Measurements from ENCODE around the gene SPATA21. TPM values are rescaled to one million over a fixed set of nuclear protein-coding genes. Genes with fewer than 3 reads are reported as not detected.

The SPATA21 gene
- total and polyA plus RNA-seq, 4 donors: 0.08 to 0.42 TPM; not detected in 2

- Histone ChIP-seq H3K9me3 (ENCODE audit: control insufficient read depth in 4 of 4, low read length in 3 of 4) (no peaks in the 10 kb centered on the region), H3K4me3 (ENCODE audit: low read depth in 1 of 3, low read length in 3 of 3) (no peak overlapping the region), H3K9ac (ENCODE audit: low read depth in 1 of 2, low read length in 2 of 2) (no peak overlapping the region), H3K36me3 (ENCODE audit: control insufficient read depth in 4 of 4, insufficient read depth in 3 of 4, low read depth in 1 of 4, low read length in 3 of 4) (peaks cover 0 to 3% (median under 1%) of the 10 kb centered on the region in 4 donors), H3K4me1 (ENCODE audit: control insufficient read depth in 4 of 4, insufficient read depth in 4 of 4, low read length in 3 of 4) (no peaks in the 10 kb centered on the region), H3K27ac (ENCODE audit: low read depth in 1 of 2, low read length in 2 of 2) (no peak overlapping the region), H3K27me3 (ENCODE audit: control insufficient read depth in 4 of 4, insufficient read depth in 4 of 4, low read length in 3 of 4) (no peaks in the 10 kb centered on the region)
- TF ChIP-seq RAD21 (IDR thresholded peaks at IDR 0.05): no peak
- TF ChIP-seq JUND (IDR thresholded peaks at IDR 0.05): no peak
- no peak for TF ChIP-seq NR2F2 (IDR thresholded peaks at IDR 0.05)
- no peak for TF ChIP-seq GABPA (IDR thresholded peaks at IDR 0.05 in 1 of 2, conservative IDR thresholded peaks at IDR 0.05 in 1 of 2)
- TF ChIP-seq SP1 (IDR thresholded peaks at IDR 0.05): no peak
- no peak for TF ChIP-seq RXRA (IDR thresholded peaks at IDR 0.05)
- no peak for TF ChIP-seq TAF1 (conservative IDR thresholded peaks at IDR 0.05)
- TF ChIP-seq HNF4A (conservative IDR thresholded peaks at IDR 0.05): no peak
- TF ChIP-seq REST (IDR thresholded peaks at IDR 0.05): no peak
- no peak for TF ChIP-seq CTCF (IDR thresholded peaks at IDR 0.05; ENCODE audit: low read depth, low read length, missing input control)
- TF ChIP-seq FOXA2 (IDR thresholded peaks at IDR 0.05): no peak
- TF ChIP-seq MAX (IDR thresholded peaks at IDR 0.05): no peak
- no peak for TF ChIP-seq ZBTB33 (IDR thresholded peaks at IDR 0.05)
- no peak for TF ChIP-seq FOXA1 (IDR thresholded peaks at IDR 0.05)
- no peak for TF ChIP-seq HNF4G (IDR thresholded peaks at IDR 0.05)
- no peak for TF ChIP-seq YY1 (IDR thresholded peaks at IDR 0.05)
- no peak for TF ChIP-seq EGR1 (IDR thresholded peaks at IDR 0.05; ENCODE audit: low read depth in 2 of 2)
- no peak for TF ChIP-seq ATF3 (IDR thresholded peaks at IDR 0.05)
- no peak for DNase-seq (ENCODE audit: low spot score)
- WGBS: 89% methylated on average over 3 of the region's 3 CpGs
Observed at GRCh38 chr1:16468558-16468957, 31.3 kb upstream of the SPATA21 start.
